GM20000 (cell line): Measurements from ENCODE around the gene CNST.

Source experiments
- DNase-seq: peaks from one replicate; pipeline ENCODE4 v3.0.0; 2012; ENCODE audit warnings: low spot score
- CTCF ChIP-seq: IDR thresholded peaks from 2 replicates; pipeline ENCODE4 v1.5.1; 2012; ENCODE audit warnings: mild to moderate bottlenecking, control low read depth; ENCODE audit errors: extremely low read depth, missing control alignments

The CNST gene

GRCh38 chr1:246537887-246538286 lies 28.4 kb upstream of the CNST start:
- no peak for TF ChIP-seq CTCF
- DNase-seq = no peak

GRCh38 chr1:246540738-246541491 lies 25.3 kb upstream of the CNST start:
- no peak for TF ChIP-seq CTCF

GRCh38 chr1:246544001-246544400 lies 22.3 kb upstream of the CNST start:
- DNase-seq = no peak
- no peak for TF ChIP-seq CTCF

More at GRCh38 chr1:246540738-246541491, 25.3 kb upstream of the CNST start:
- no peak for DNase-seq

GRCh38 chr1:246549665-246550064 lies 16.6 kb upstream of the CNST start:
- no peak for TF ChIP-seq CTCF
- DNase-seq = no peak

- no peak for TF ChIP-seq CTCF
- no peak for DNase-seq
Measured at GRCh38 chr1:246550402-246550801, 15.9 kb upstream of the CNST start.

- TF ChIP-seq CTCF = no peak
- no peak for DNase-seq
Measured at GRCh38 chr1:246552110-246552509, 14.1 kb upstream of the CNST start.

- TF ChIP-seq CTCF = no peak
- no peak for DNase-seq
Measured at GRCh38 chr1:246554201-246554600, 12.1 kb upstream of the CNST start.
